H54 (cell line): ENCODE data around the gene DNMT3L.
"Not testable (repeated sequence)": the region's sequence is repeated elsewhere in the genome, so short reads cannot be mapped to it uniquely, and the experiment has no call there.

Source experiments
- DNase-seq: peaks from one replicate; pipeline ENCODE4 v3.0.0; 2011; ENCODE audit warnings: low spot score, mixed read lengths; ENCODE audit not compliant: insufficient read length
- FAIRE-seq: peaks from 3 replicates; lab custom pipeline; 2011; peaks lifted over from hg19 to GRCh38; lab: Jason Lieb, UNC
- POLR2A ChIP-seq: IDR thresholded peaks from 2 replicates; pipeline ENCODE4 v1.6.1; 2011; ENCODE audit warnings: low read depth, mild to moderate bottlenecking, low read length

The DNMT3L gene

GRCh38 chr21:44260066-44260465 lies 1.6 kb downstream of the DNMT3L start:
- FAIRE-seq: no peak
- DNase-seq: no peak
- TF ChIP-seq POLR2A: no peak

- no peak for TF ChIP-seq POLR2A
- FAIRE-seq (no peak), DNase-seq (no peak)
Measured at GRCh38 chr21:44259082-44259705, 2.5 kb downstream of the DNMT3L start.

- FAIRE-seq (no peak), DNase-seq (no peak)
- no peak for TF ChIP-seq POLR2A
Measured at GRCh38 chr21:44258056-44258725, 3.5 kb downstream of the DNMT3L start.

GRCh38 chr21:44255511-44255981 lies 6.2 kb downstream of the DNMT3L start:
- DNase-seq: peak; percentile 51
- TF ChIP-seq POLR2A: no peak
- no peak for FAIRE-seq

GRCh38 chr21:44253832-44254710 lies 7.6 kb downstream of the DNMT3L start:
- no peak for FAIRE-seq
- TF ChIP-seq POLR2A: no peak
- no peak for DNase-seq

- FAIRE-seq, DNase-seq: not testable (repeated sequence)
Measured at GRCh38 chr21:44249204-44250037, 12.3 kb downstream of the DNMT3L start.

- not testable (repeated sequence) for DNase-seq, FAIRE-seq
Measured at GRCh38 chr21:44247904-44248303, 13.8 kb downstream of the DNMT3L start.

- FAIRE-seq, DNase-seq: not testable (repeated sequence)
Measured at GRCh38 chr21:44243980-44244379, 17.7 kb downstream of the DNMT3L start.

- DNase-seq, FAIRE-seq: not testable (repeated sequence)
Measured at GRCh38 chr21:44241281-44241680, 20.4 kb downstream of the DNMT3L start.

- not testable (repeated sequence) for DNase-seq, FAIRE-seq
Measured at GRCh38 chr21:44240842-44241241, 20.9 kb downstream of the DNMT3L start, which contains the start of gene ICOSLG. Gene ICOSLG, minus strand, starts transcription at chr21:44240943. Its CDS starts 126 bp downstream, at chr21:44240817.

GRCh38 chr21:44240353-44240752 lies 21.3 kb downstream of the DNMT3L start:
- FAIRE-seq, DNase-seq: not testable (repeated sequence)

GRCh38 chr21:44229561-44229960 lies 32.1 kb downstream of the DNMT3L start:
- not testable (repeated sequence) for FAIRE-seq, DNase-seq

GRCh38 chr21:44228109-44228508 lies 33.6 kb downstream of the DNMT3L start:
- not testable (repeated sequence) for DNase-seq, FAIRE-seq

GRCh38 chr21:44227614-44228013 lies 34.1 kb downstream of the DNMT3L start:
- DNase-seq, FAIRE-seq: not testable (repeated sequence)

- not testable (repeated sequence) for DNase-seq, FAIRE-seq
Measured at GRCh38 chr21:44225605-44226004, 36.1 kb downstream of the DNMT3L start.

- not testable (repeated sequence) for DNase-seq, FAIRE-seq
Measured at GRCh38 chr21:44223334-44223733, 38.4 kb downstream of the DNMT3L start.

- FAIRE-seq, DNase-seq: not testable (repeated sequence)
Measured at GRCh38 chr21:44220674-44221073, 41.0 kb downstream of the DNMT3L start.

- not testable (repeated sequence) for DNase-seq, FAIRE-seq
Measured at GRCh38 chr21:44218461-44218860, 43.2 kb downstream of the DNMT3L start.
